Natural killer cell (primary cell): Measurements from ENCODE around the gene GLI3. TPM values are rescaled to one million over a fixed set of nuclear protein-coding genes. Genes with fewer than 3 reads are reported as not detected.

Source experiments
- ATAC-seq, 3 donors: fragments of 150-1000 bp in 2 of 3; fragments of 200-7000 bp in 1 of 3; cut with Tn5 transposase; 1 replicate in 1 of 3; 2 replicates in 2 of 3; pipeline ENCODE4 v1.10.0; 2021; ENCODE audit warnings: mild to moderate bottlenecking in 2 of 3, moderate library complexity in 2 of 3
- DNase-seq, 2 donors: peaks; one replicate each; pipeline versions ENCODE4 v3.0.0 to v3.0.0-alpha.2; 2013 to 2021; ENCODE audit warnings: mixed read lengths in 1 of 2
- H3K27ac ChIP-seq: one replicate; pipeline ENCODE4 v1.5.1; 2013; ENCODE audit warnings: mild to moderate bottlenecking, low read length
- H3K27me3 ChIP-seq: one replicate; pipeline ENCODE4 v1.6.1; 2013; ENCODE audit warnings: low read length; ENCODE audit not compliant: control insufficient read depth, insufficient read depth
- H3K36me3 ChIP-seq: one replicate; pipeline ENCODE4 v1.6.1; 2013; ENCODE audit warnings: low read length; ENCODE audit not compliant: control insufficient read depth, insufficient read depth
- H3K4me1 ChIP-seq: one replicate; pipeline ENCODE4 v1.6.1; 2013; ENCODE audit warnings: low read length; ENCODE audit not compliant: control insufficient read depth, insufficient read depth
- H3K4me3 ChIP-seq: one replicate; pipeline ENCODE4 v1.5.1; 2013; ENCODE audit warnings: low read length
- H3K9me3 ChIP-seq: one replicate; pipeline ENCODE4 v1.6.1; 2013; ENCODE audit warnings: low read length; ENCODE audit not compliant: control insufficient read depth, insufficient read depth
- H3K27ac Mint-ChIP-seq, 2 donors: one replicate each; pipeline ENCODE4 v1.8.0; 2022; ENCODE audit warnings: mild to moderate bottlenecking in 2 of 2, mixed read lengths in 2 of 2, moderate library complexity in 1 of 2
- H3K27me3 Mint-ChIP-seq, 2 donors: one replicate each; pipeline ENCODE4 v1.8.0; 2022; ENCODE audit warnings: low read depth in 2 of 2, mixed read lengths in 2 of 2
- H3K36me3 Mint-ChIP-seq: one replicate; pipeline ENCODE4 v1.8.0; 2022; ENCODE audit warnings: mixed read lengths
- H3K4me1 Mint-ChIP-seq, 2 donors: one replicate each; pipeline ENCODE4 v1.8.0; 2022; ENCODE audit warnings: mixed read lengths in 2 of 2
- H3K4me3 Mint-ChIP-seq: one replicate; pipeline ENCODE4 v1.8.0; 2022; ENCODE audit warnings: mild to moderate bottlenecking, moderate library complexity, mixed read lengths
- H3K9me3 Mint-ChIP-seq, 2 donors: one replicate each; pipeline ENCODE4 v1.8.0; 2022; ENCODE audit warnings: mixed read lengths in 2 of 2
- WGBS: methylation state at CpG from one replicate; pipeline ENCODE4 v1.1.7; 2013; ENCODE audit warnings: missing lambda C conversion rate; ENCODE audit not compliant: insufficient coverage; 5-methylcytosine and 5-hydroxymethylcytosine counted together
- intact Hi-C: fragments of 100-400 bp; cut with micrococcal nuclease; formaldehyde crosslinking; loops from one replicate; pipeline ENCODE4 v1.14.2; 2022
- total RNA-seq, 4 donors: library from RNA; stranded (reverse); fragments of 120-200 nt in 1 of 4; gene quantifications; one replicate each; pipeline versions ENCODE4 v1.2.3 to v1.2.4, GENCODE V29; 2013 to 2022
- TF ChIP-seq, protein P1 (sequence below): fragments of 200-600 bp; IDR thresholded peaks from one replicate; pipeline ENCODE4 v1.8.0; 2022; ENCODE audit warnings: antibody characterized with exemption

GLI3 gene
- total RNA-seq, 3 donors from 2014 or later (not counting 1 experiment from before 2014, with no cell fraction given), result 2.9 to 4.7 (median 3.1) TPM

DNA sequence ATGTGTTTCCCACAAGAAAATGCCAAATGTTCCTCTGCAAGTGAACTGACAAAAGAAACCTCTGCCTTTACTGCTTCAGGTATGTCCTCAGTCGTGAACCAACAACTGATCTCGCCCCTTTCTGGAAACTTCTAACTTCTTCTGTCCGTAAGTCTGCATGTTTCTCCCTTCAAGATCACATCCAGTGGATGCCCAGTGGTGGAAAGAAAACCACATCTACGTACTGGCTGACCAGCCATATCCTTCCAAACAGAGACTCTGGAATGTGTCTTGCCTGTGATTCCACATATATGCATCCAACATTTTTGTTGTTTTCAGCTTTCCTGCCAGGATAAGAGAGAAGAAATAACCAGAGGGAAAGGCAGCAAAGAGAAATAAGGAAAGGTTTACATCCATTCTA is 152.7 kb downstream of the GLI3 start:
- Histone ChIP-seq H3K4me3 (no peak overlapping the region), H3K9me3 (no peaks in the 10 kb centered on the region), H3K27me3 (no peaks in the 10 kb centered on the region), H3K4me1 (no peaks in the 10 kb centered on the region), H3K27ac (no peak overlapping the region), H3K36me3 (no peaks in the 10 kb centered on the region)
- TF ChIP-seq, protein P1, sequence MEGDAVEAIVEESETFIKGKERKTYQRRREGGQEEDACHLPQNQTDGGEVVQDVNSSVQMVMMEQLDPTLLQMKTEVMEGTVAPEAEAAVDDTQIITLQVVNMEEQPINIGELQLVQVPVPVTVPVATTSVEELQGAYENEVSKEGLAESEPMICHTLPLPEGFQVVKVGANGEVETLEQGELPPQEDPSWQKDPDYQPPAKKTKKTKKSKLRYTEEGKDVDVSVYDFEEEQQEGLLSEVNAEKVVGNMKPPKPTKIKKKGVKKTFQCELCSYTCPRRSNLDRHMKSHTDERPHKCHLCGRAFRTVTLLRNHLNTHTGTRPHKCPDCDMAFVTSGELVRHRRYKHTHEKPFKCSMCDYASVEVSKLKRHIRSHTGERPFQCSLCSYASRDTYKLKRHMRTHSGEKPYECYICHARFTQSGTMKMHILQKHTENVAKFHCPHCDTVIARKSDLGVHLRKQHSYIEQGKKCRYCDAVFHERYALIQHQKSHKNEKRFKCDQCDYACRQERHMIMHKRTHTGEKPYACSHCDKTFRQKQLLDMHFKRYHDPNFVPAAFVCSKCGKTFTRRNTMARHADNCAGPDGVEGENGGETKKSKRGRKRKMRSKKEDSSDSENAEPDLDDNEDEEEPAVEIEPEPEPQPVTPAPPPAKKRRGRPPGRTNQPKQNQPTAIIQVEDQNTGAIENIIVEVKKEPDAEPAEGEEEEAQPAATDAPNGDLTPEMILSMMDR, result no peak
- WGBS, result 57% methylated on average over 3 of the region's 4 CpGs
- Mint-ChIP-seq H3K36me3 (no peaks in the 10 kb centered on the region), H3K4me1 (peaks cover 7 to 16% of the 10 kb centered on the region in 2 donors), H3K4me3 (no peak overlapping the region), H3K9me3 (no peaks in the 10 kb centered on the region), H3K27ac (no peak overlapping the region), H3K27me3 (peaks cover 0 to 11% of the 10 kb centered on the region in 2 donors)
- ATAC-seq (no peak), DNase-seq (no peak)
- intact Hi-C loops, result no loop called here

DNA sequence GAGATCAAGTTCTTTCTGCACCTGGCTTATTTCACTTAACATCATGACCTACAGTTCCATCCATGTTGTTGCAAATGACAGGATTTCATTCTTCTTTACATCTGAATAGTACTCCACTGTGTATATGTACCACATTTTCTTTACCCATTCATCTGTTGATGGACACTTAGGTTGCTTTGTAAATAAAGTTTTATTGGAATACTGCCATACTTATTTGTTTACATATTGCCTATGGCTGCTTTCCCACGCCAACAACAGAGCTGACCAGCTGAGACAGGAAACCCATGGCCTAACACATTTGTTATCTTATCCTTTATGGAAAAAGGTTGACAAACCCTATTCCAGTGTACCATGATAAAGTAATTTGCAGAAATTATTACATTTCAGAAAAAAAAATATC is 153.7 kb downstream of the GLI3 start:
- 80% methylated on average over 1 of the region's 1 CpG for WGBS

DNA sequence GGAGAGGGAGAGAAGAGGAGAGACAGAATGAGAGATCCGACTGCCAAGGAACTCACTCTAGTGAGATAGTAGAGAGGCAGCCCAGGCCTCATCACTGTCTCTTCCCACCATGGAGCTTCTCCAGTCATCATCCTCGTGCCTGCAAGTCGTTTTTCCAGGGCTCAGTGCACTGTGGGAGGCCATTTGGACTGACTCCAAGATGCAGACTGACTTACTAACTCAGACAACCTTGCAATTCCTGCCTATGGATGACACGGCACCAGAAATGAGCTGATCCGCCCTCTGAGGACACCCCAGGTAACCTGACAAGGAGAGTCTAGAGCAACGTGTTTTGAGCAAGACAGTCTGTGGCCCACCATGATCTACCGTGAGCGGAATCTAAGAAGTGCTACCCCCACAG is 154.9 kb downstream of the GLI3 start:
- no peaks in the 10 kb centered on the region for H3K4me1 ChIP-seq
- intact Hi-C loops, result no loop called here
- H3K4me3 ChIP-seq, result no peak overlapping the region
- WGBS, result 76% methylated on average over 8 of the region's 8 CpGs
- no peak overlapping the region for H3K27ac ChIP-seq
- no peaks in the 10 kb centered on the region for H3K9me3 ChIP-seq
- no peaks in the 10 kb centered on the region for H3K9me3 Mint-ChIP-seq
- no peaks in the 10 kb centered on the region for H3K36me3 ChIP-seq
- H3K4me3 Mint-ChIP-seq, result no peak overlapping the region
- no peaks in the 10 kb centered on the region for H3K36me3 Mint-ChIP-seq
- H3K27me3 ChIP-seq, result no peaks in the 10 kb centered on the region
- ATAC-seq (no peak), DNase-seq (no peak)
- no peak overlapping the region for H3K27ac Mint-ChIP-seq
- TF ChIP-seq, protein P1, result no peak
- peaks cover 0 to 11% of the 10 kb centered on the region in 2 donors for H3K27me3 Mint-ChIP-seq
- peaks cover 7 to 10% of the 10 kb centered on the region in 2 donors for H3K4me1 Mint-ChIP-seq

More for the DNA sequence above, 153.7 kb downstream of the GLI3 start:
- Mint-ChIP-seq H3K4me1 (peaks cover 7 to 10% of the 10 kb centered on the region in 2 donors), H3K27me3 (peaks cover 0 to 11% of the 10 kb centered on the region in 2 donors), H3K27ac (no peak overlapping the region), H3K4me3 (no peak overlapping the region), H3K9me3 (no peaks in the 10 kb centered on the region), H3K36me3 (no peaks in the 10 kb centered on the region)
- H3K9me3 ChIP-seq, result no peaks in the 10 kb centered on the region
- no peak overlapping the region for H3K27ac ChIP-seq
- H3K4me3 ChIP-seq, result no peak overlapping the region
- H3K4me1 ChIP-seq, result no peaks in the 10 kb centered on the region
- ATAC-seq (no peak), DNase-seq (no peak)
- TF ChIP-seq, protein P1, result no peak
- H3K27me3 ChIP-seq, result no peaks in the 10 kb centered on the region
- no peaks in the 10 kb centered on the region for H3K36me3 ChIP-seq
- intact Hi-C loops, result no loop called here

DNA sequence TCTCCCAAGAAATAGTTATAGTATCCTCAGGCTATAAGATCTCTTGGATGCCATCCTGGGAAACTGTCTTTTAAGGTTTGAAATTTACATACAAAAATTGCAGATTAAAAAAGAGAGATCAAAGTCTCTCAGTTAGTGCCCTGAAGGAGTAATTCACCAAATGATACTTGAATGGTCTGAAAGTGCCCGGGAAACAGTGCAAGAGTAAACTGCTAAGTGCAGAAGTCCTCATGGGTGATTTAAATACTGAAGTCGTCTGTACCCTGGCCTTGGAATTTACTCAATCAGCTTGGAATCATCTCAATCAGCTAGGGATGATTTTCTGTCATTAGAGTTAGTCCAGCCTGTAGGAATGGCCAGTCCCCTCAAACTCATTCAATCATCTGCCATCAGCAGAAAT is 155.3 kb downstream of the GLI3 start:
- DNase-seq, result no peak
- Histone ChIP-seq H3K4me3 (no peak overlapping the region), H3K4me1 (no peaks in the 10 kb centered on the region), H3K36me3 (no peaks in the 10 kb centered on the region), H3K27ac (no peak overlapping the region), H3K9me3 (no peaks in the 10 kb centered on the region), H3K27me3 (no peaks in the 10 kb centered on the region)
- no peak for ATAC-seq
- Mint-ChIP-seq H3K36me3 (no peaks in the 10 kb centered on the region), H3K27me3 (peaks cover 0 to 11% of the 10 kb centered on the region in 2 donors), H3K27ac (no peak overlapping the region), H3K9me3 (no peaks in the 10 kb centered on the region), H3K4me1 (peaks cover 7 to 10% of the 10 kb centered on the region in 2 donors), H3K4me3 (no peak overlapping the region)
- 81% methylated on average over 2 of the region's 2 CpGs for WGBS
- TF ChIP-seq, protein P1, result no peak
- intact Hi-C loops, result no loop called here
